ENCODE results near the gene AP3S2.

Gene AP3S2

DNA sequence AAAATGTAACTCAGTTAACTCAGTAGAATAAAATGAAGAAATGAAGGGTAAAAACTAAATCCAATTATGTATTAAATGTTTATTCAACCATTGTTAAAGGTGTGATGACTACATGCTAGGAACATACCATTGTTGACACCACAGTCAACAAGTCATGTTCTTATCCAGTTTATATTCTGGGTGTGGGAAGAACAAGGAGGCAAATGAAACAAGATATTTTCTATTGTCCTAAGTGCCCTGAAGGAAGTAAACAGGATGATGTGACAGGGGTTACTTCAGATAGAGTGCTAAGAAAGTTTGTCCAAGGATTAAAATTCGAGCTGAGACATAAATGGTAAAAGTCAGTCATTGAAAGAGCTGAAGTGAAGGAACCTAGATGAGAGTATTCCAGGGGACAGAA is 13.1 kb downstream of the AP3S2 start:
- no peak for DNase-seq (ENCODE audit: extremely low read depth, insufficient read length)
- Histone ChIP-seq H3K36me3 (ENCODE audit: control insufficient read depth, insufficient read depth, low read length) (peaks cover 3% of the 10 kb centered on the region), H3K27me3 (replicated peaks; ENCODE audit: control insufficient read depth, insufficient read depth, low read length) (no peaks in the 10 kb centered on the region), H3K4me3 (replicated peaks; ENCODE audit: low read depth, low read length) (no peak overlapping the region)
- TF ChIP-seq, protein P1, sequence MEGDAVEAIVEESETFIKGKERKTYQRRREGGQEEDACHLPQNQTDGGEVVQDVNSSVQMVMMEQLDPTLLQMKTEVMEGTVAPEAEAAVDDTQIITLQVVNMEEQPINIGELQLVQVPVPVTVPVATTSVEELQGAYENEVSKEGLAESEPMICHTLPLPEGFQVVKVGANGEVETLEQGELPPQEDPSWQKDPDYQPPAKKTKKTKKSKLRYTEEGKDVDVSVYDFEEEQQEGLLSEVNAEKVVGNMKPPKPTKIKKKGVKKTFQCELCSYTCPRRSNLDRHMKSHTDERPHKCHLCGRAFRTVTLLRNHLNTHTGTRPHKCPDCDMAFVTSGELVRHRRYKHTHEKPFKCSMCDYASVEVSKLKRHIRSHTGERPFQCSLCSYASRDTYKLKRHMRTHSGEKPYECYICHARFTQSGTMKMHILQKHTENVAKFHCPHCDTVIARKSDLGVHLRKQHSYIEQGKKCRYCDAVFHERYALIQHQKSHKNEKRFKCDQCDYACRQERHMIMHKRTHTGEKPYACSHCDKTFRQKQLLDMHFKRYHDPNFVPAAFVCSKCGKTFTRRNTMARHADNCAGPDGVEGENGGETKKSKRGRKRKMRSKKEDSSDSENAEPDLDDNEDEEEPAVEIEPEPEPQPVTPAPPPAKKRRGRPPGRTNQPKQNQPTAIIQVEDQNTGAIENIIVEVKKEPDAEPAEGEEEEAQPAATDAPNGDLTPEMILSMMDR (IDR thresholded peaks at IDR 0.05; ENCODE audit: insufficient read depth, low read length, poor library complexity, severe bottlenecking) = no peak

DNA sequence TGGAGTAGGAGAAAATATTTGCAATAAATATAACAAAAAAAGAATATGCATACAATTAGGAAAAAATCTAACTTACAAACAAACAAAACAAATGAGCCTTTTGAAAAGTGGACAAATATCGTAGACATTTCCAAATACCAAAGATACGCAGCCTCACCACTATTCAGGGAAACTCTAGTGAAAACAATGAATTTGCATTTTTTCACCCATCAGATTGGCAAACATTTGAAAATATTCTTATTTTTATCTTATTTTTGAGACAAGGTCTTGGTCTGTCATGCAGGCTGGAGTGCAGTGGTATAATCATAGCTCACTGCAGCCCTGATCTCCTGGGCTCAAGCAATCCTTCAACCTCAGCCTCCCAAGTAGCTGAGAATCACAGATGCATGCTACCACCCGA is 15.5 kb downstream of the AP3S2 start:
- Histone ChIP-seq H3K36me3 (ENCODE audit: control insufficient read depth, insufficient read depth, low read length) (peaks cover 3% of the 10 kb centered on the region), H3K27me3 (replicated peaks; ENCODE audit: control insufficient read depth, insufficient read depth, low read length) (no peaks in the 10 kb centered on the region), H3K4me3 (replicated peaks; ENCODE audit: low read depth, low read length) (no peak overlapping the region)
- TF ChIP-seq, protein P1 (IDR thresholded peaks at IDR 0.05; ENCODE audit: insufficient read depth, low read length, poor library complexity, severe bottlenecking) = no peak
- DNase-seq (ENCODE audit: extremely low read depth, insufficient read length) = no peak

DNA sequence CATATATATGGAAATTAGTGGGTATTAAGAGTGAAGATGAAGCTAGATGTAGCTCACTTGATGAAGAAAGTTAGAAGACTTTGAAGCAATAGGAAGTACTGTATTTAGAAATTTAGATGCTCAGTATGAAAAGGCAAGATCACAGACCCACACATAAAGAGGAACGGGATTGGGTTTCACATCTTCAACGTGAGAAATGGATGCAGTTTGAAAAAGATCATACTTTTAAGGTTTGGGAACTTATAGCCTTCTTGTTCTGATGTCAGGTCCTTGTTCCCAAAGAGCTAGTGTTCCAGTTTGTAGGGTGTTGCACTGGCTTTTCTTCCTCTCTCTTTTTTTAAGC is 16.7 kb downstream of the AP3S2 start:
- Histone ChIP-seq H3K4me3 (replicated peaks; ENCODE audit: low read depth, low read length) (no peak overlapping the region), H3K36me3 (ENCODE audit: control insufficient read depth, insufficient read depth, low read length) (peaks cover 3% of the 10 kb centered on the region), H3K27me3 (replicated peaks; ENCODE audit: control insufficient read depth, insufficient read depth, low read length) (no peaks in the 10 kb centered on the region)
- no peak for DNase-seq (ENCODE audit: extremely low read depth, insufficient read length)
- TF ChIP-seq, protein P1 (IDR thresholded peaks at IDR 0.05; ENCODE audit: insufficient read depth, low read length, poor library complexity, severe bottlenecking) = no peak

DNA sequence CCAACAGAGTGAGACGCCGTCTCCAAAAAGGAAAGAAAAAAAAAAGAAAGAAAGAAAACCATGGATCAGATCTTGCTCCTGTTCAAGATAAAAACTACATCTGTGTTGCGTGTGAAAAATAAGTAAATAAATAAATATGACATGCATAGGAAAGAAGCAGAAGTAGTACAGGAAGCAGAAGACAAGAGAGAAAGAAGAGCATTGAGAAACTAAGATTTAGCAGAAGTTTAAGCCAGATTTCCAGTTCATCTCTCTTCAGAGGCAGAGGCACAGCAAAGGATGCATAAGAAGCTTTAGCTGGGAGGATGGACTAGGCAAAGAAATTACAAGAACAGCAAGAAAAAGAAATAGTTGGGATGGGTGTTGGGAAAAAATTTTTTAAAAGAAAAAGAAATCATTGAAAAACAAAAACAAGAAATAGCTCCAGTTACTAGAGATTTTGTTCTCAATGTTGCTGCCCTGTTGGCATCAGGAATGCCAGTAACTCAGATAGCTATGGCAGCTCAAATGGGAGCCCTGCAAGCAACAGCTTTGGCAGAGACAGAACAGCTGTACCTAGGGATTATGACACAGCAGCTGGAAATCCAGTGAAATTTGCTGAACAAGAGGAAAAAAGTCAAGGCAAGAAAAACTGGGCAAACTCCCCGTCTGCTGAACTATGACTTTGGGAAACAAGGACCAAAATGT is 17.3 kb downstream of the AP3S2 start:
- TF ChIP-seq, protein P1 (IDR thresholded peaks at IDR 0.05; ENCODE audit: insufficient read depth, low read length, poor library complexity, severe bottlenecking) = no peak
- H3K4me3 ChIP-seq (replicated peaks; ENCODE audit: low read depth, low read length) = no peak overlapping the region
- H3K27me3 ChIP-seq (replicated peaks; ENCODE audit: control insufficient read depth, insufficient read depth, low read length) = no peaks in the 10 kb centered on the region
- DNase-seq (ENCODE audit: extremely low read depth, insufficient read length) = no peak
- H3K36me3 ChIP-seq (ENCODE audit: control insufficient read depth, insufficient read depth, low read length) = peaks cover 3% of the 10 kb centered on the region

DNA sequence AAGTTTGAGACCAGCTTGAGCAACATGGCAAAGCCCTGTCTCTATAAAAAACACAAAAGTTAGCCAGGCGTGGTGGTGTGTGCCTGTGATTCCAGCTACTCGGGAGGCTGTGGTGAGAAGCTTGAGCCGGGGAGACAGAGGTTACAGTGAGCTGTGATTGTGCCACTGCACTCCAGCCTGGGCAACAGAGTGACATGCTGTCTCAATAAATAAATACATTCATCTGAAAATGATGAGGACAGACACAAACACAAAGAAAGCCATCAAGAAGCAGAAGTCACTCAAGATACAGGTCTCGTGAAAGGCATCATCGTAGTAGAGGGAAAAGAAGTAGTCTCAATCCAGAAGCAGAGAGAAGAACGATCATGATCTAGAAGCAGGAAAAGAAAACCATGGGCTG is 18.1 kb downstream of the AP3S2 start:
- no peak overlapping the region for H3K4me3 ChIP-seq (replicated peaks; ENCODE audit: low read depth, low read length)
- no peaks in the 10 kb centered on the region for H3K27me3 ChIP-seq (replicated peaks; ENCODE audit: control insufficient read depth, insufficient read depth, low read length)
- peaks cover 2% of the 10 kb centered on the region for H3K36me3 ChIP-seq (ENCODE audit: control insufficient read depth, insufficient read depth, low read length)
- TF ChIP-seq, protein P1 (IDR thresholded peaks at IDR 0.05; ENCODE audit: insufficient read depth, low read length, poor library complexity, severe bottlenecking) = no peak
- DNase-seq (ENCODE audit: extremely low read depth, insufficient read length) = no peak

Measured in GM06990 (cell line).